KMS-11 (cell line): ENCODE data around the gene GMPPB.
A peak's percentile ranks its signal among the peaks of the same experiment; 100 is the strongest.
"Not testable (repeated sequence)": the region's sequence is repeated elsewhere in the genome, so short reads cannot be mapped to it uniquely, and the experiment has no call there.

Experiments
- H2AFZ ChIP-seq: fragments of 200-600 bp; sonication (generic); 2 replicates; pipeline ENCODE4 v1.6.1; 2016; ENCODE audit warnings: antibody characterized with exemption, mixed run types, low read depth
- H3K27ac ChIP-seq: fragments of 200-600 bp; sonication (generic); 2 replicates; pipeline ENCODE4 v1.6.1; 2016; ENCODE audit warnings: mild to moderate bottlenecking, mixed run types
- H3K27me3 ChIP-seq: fragments of 200-600 bp; sonication (generic); 2 replicates; pipeline ENCODE4 v1.6.1; 2017; ENCODE audit warnings: mild to moderate bottlenecking, low read depth, mixed run types, moderate library complexity; ENCODE audit not compliant: insufficient read depth
- H3K36me3 ChIP-seq: fragments of 200-600 bp; sonication (generic); 2 replicates; pipeline ENCODE4 v1.6.1; 2017; ENCODE audit warnings: mild to moderate bottlenecking, mixed run types; ENCODE audit not compliant: insufficient read depth
- H3K4me1 ChIP-seq: fragments of 200-600 bp; sonication (generic); 2 replicates; pipeline ENCODE4 v1.6.1; 2016; ENCODE audit warnings: mild to moderate bottlenecking, low read depth, mixed run types; ENCODE audit not compliant: poor library complexity, severe bottlenecking
- H3K4me2 ChIP-seq: fragments of 200-600 bp; sonication (generic); 2 replicates; pipeline ENCODE4 v1.7.0; 2016; ENCODE audit warnings: mild to moderate bottlenecking, mixed run types
- H3K4me3 ChIP-seq: fragments of 200-600 bp; sonication (generic); IDR thresholded peaks from 2 replicates; pipeline ENCODE4 v1.6.1; 2017; ENCODE audit warnings: low read depth, low read length, mixed read lengths; ENCODE audit not compliant: insufficient read depth
- H3K79me2 ChIP-seq: fragments of 200-600 bp; sonication (generic); 2 replicates; pipeline ENCODE4 v1.6.1; 2016; ENCODE audit warnings: low read depth, mixed run types; ENCODE audit not compliant: insufficient read depth
- H3K9ac ChIP-seq: fragments of 200-600 bp; sonication (generic); 2 replicates; pipeline ENCODE4 v1.6.1; 2016; ENCODE audit warnings: mild to moderate bottlenecking, mixed run types
- H4K20me1 ChIP-seq: fragments of 200-600 bp; sonication (generic); 2 replicates; pipeline ENCODE4 v1.6.1; 2016; ENCODE audit warnings: mild to moderate bottlenecking, mixed run types; ENCODE audit not compliant: insufficient read depth
- CTCF ChIP-seq: fragments of 200-600 bp; sonication (generic); conservative IDR thresholded peaks from 2 replicates; pipeline ENCODE4 v1.6.1; 2017; ENCODE audit warnings: low read depth, mild to moderate bottlenecking, antibody characterized with exemption, low read length, moderate library complexity, mixed read lengths

GMPPB gene

GRCh38 chr3:49699281-49699979 is 24.3 kb downstream of the GMPPB start:
- Histone ChIP-seq H3K9ac (no peak overlapping the region), H3K27me3 (no peaks in the 10 kb centered on the region), H3K4me2 (no peak overlapping the region), H3K79me2 (no peaks in the 10 kb centered on the region), H3K27ac (no peak overlapping the region), H3K36me3 (no peaks in the 10 kb centered on the region), H4K20me1 (no peaks in the 10 kb centered on the region), H3K4me1 (no peaks in the 10 kb centered on the region), H2AFZ (no peak overlapping the region), H3K4me3 (no peak overlapping the region)
- TF ChIP-seq CTCF: no peak

GRCh38 chr3:49695350-49696015 is 28.3 kb downstream of the GMPPB start:
- H3K27me3 ChIP-seq, H3K4me2 ChIP-seq, H2AFZ ChIP-seq, H3K4me3 ChIP-seq, H3K9ac ChIP-seq, H3K27ac ChIP-seq, H3K4me1 ChIP-seq, H3K36me3 ChIP-seq, H3K79me2 ChIP-seq, H4K20me1 ChIP-seq: not testable (repeated sequence)

- not testable (repeated sequence) for H2AFZ ChIP-seq, H3K4me1 ChIP-seq, H3K36me3 ChIP-seq, H3K27me3 ChIP-seq, H3K9ac ChIP-seq, H3K27ac ChIP-seq, H3K4me3 ChIP-seq, H4K20me1 ChIP-seq, H3K79me2 ChIP-seq, H3K4me2 ChIP-seq
Measured at GRCh38 chr3:49694409-49695070, 29.2 kb downstream of the GMPPB start.

DNA sequence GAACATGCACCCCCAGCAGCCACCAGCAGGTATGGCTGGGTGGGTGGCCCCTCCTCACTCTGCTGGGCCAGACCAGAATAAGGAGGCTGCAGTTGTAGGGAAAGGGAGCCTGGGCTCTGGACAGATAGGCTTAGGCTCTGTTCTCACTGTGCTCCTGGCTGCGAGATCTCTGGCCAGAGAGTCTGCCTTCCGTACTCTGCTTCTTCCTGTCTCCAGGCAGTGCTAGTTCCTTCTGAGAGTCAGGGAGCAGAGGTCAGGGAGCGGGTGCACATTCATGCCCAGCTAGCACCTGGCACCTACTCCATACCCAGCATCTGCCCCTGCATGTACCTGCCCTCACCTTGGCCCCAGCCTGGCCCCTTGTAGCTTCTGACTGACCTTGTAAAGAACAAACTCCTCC is 32.3 kb downstream of the GMPPB start:
- not testable (repeated sequence) for H3K4me3 ChIP-seq, H3K79me2 ChIP-seq, H3K4me1 ChIP-seq, H3K27ac ChIP-seq, H3K4me2 ChIP-seq, H3K27me3 ChIP-seq, H4K20me1 ChIP-seq, H2AFZ ChIP-seq, H3K9ac ChIP-seq, H3K36me3 ChIP-seq

- H3K27me3 ChIP-seq, H2AFZ ChIP-seq, H3K4me1 ChIP-seq, H4K20me1 ChIP-seq, H3K9ac ChIP-seq, H3K27ac ChIP-seq, H3K79me2 ChIP-seq, H3K4me2 ChIP-seq, H3K36me3 ChIP-seq, H3K4me3 ChIP-seq: not testable (repeated sequence)
Measured at GRCh38 chr3:49690856-49691255, 32.9 kb downstream of the GMPPB start.

- H3K27ac ChIP-seq, H3K27me3 ChIP-seq, H3K4me1 ChIP-seq, H3K36me3 ChIP-seq, H3K79me2 ChIP-seq, H3K4me3 ChIP-seq, H4K20me1 ChIP-seq: not testable (repeated sequence)
- Histone ChIP-seq H3K4me2 (peak overlapping the region; percentile 42), H2AFZ (peak overlapping the region; percentile 38; the same call in 1 of the 2 replicates), H3K9ac (peak overlapping the region; percentile 53; the same call in 1 of the 2 replicates)
Measured at GRCh38 chr3:49689908-49690624, 33.7 kb downstream of the GMPPB start.
